Thyroid gland (tissue), 4 donors: Measurements from ENCODE around the gene DGKB.

Experiments used
- POLR2A ChIP-seq, 2 donors: fragments of 450-650 bp; IDR thresholded peaks; one replicate each; pipeline ENCODE4 v1.6.1; 2017; ENCODE audit warnings: antibody characterized with exemption in 2 of 2, mild to moderate bottlenecking in 2 of 2, moderate library complexity in 1 of 2
- TF ChIP-seq, protein P1 (sequence below), 6 experiments: fragments of 200-600 bp in 3 of 6; fragments of 450-650 bp in 3 of 6; sonication (generic) in 3 of 6; IDR thresholded peaks; one replicate each; pipeline ENCODE4 v1.5.1; 2016 to 2019; ENCODE audit warnings: antibody characterized with exemption in 6 of 6, mild to moderate bottlenecking in 2 of 6, inconsistent platforms in 1 of 6, moderate library complexity in 1 of 6

GRCh38 chr7:14773729-14774271, 128.8 kb downstream of the DGKB start:
- no peak for TF ChIP-seq POLR2A (IDR thresholded peaks at IDR 0.05)
- TF ChIP-seq, protein P1, sequence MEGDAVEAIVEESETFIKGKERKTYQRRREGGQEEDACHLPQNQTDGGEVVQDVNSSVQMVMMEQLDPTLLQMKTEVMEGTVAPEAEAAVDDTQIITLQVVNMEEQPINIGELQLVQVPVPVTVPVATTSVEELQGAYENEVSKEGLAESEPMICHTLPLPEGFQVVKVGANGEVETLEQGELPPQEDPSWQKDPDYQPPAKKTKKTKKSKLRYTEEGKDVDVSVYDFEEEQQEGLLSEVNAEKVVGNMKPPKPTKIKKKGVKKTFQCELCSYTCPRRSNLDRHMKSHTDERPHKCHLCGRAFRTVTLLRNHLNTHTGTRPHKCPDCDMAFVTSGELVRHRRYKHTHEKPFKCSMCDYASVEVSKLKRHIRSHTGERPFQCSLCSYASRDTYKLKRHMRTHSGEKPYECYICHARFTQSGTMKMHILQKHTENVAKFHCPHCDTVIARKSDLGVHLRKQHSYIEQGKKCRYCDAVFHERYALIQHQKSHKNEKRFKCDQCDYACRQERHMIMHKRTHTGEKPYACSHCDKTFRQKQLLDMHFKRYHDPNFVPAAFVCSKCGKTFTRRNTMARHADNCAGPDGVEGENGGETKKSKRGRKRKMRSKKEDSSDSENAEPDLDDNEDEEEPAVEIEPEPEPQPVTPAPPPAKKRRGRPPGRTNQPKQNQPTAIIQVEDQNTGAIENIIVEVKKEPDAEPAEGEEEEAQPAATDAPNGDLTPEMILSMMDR (IDR thresholded peaks at IDR 0.05): no peak
